Activated T-helper 9 cell treated with anti-CD3 and anti-CD28 coated beads, Interleukin-2, amount 50 U/mL, for 16 hours (primary cell): ENCODE data around the gene ABCF2.

Source experiments
- DNase-seq: peaks from one replicate; pipeline ENCODE4 v3.0.0-alpha.2; 2020; ENCODE audit warnings: low read depth

The ABCF2 gene

DNA sequence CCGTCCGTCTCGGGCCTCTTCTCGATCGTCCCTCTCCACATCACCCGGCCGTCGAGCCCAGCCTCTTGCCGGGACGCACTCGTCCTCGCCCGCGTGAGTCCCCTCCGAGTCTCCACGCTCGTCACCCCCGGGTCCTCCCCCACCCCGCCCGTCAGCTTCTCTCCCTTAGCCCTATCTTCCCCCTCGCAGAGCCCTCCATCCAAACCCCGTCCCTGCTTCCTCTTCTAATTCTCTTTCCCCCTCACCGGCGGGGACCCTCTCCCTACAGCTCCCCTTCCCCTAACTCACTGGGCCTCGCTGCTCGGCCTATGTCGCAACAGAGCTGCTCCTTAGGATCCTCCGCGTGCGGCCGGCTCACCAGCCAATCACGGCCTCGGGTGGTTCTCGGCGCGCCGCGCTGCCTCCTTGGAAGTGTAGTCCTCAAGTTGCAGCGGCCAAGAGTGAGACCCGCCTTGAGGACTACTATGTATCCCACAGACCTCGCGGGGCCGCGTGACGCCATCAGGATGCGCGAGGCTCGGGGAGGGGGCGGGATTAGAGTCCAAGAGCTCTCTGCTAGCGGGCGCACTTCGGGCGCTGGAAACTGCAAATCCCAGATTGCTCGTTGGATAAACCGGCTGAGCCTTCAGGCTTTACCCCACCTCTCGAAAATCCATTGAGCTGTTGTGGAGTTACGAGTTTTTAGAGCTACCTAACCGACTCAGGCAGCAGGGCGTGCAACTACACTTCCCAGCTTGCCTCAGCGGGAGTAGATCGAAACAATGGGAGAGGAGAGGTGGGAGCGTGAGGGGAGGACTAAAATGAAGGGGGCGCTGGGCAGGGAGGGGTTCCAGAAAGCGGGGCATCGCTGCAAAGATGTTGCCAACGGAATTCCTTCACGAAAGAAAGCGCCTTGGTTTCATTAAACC lies at the start of gene ABCF2:
TSS of gene ABCF2 (minus strand) at position 331 of the 908 bp plus-strand sequence. CDS start 747 bp downstream, outside the sequence.
- DNase-seq, result peak; percentile 97

- no peak for DNase-seq
Measured at GRCh38 chr7:151275813-151276577, 49.0 kb upstream of the ABCF2 start.

DNA sequence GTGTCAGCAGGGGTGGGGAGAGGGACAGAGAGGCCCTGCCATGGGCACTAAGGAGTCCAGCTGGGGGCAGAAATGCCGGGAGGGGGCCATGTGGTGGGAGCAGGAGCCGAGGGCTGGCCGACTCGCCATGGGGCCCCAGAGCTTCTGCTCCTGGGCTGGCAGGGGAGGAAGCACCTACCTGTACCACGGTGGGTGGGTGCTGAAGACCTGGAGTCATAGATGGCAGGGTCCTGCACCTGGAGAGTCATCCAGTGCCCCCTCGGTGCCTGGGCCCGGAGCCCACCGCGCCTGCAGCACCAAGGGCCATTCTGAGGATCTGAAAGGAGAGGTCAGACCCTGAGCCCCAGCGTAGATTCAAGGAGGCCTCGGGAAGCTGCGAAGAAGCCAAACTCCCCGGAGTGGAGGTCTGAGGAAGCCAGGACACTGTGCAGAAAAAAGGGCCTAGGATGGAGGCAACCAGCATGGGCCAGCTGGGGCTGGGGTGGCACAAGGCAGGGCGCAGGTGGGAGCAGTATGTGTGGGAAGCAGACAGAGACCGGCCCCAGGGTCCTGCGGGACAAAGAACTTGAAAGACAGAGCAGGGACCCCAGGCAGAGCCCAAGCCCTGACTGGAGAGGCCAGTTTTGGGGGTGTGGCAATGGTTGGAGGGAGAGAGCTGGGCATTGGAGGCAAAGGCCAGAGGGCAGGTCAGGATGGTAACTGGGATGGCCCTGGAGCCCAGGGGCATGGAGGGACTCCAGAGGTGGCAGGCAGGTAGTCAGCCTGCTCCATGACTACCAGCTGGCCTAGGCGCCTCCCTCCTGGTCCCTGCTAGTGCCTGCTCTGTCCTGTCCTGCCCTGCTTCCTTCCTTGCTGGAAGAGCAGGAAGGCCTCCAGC lies 48.2 kb upstream of the ABCF2 start:
- DNase-seq, result no peak

- no peak for DNase-seq
Measured at GRCh38 chr7:151274396-151274795, 47.4 kb upstream of the ABCF2 start.

DNA sequence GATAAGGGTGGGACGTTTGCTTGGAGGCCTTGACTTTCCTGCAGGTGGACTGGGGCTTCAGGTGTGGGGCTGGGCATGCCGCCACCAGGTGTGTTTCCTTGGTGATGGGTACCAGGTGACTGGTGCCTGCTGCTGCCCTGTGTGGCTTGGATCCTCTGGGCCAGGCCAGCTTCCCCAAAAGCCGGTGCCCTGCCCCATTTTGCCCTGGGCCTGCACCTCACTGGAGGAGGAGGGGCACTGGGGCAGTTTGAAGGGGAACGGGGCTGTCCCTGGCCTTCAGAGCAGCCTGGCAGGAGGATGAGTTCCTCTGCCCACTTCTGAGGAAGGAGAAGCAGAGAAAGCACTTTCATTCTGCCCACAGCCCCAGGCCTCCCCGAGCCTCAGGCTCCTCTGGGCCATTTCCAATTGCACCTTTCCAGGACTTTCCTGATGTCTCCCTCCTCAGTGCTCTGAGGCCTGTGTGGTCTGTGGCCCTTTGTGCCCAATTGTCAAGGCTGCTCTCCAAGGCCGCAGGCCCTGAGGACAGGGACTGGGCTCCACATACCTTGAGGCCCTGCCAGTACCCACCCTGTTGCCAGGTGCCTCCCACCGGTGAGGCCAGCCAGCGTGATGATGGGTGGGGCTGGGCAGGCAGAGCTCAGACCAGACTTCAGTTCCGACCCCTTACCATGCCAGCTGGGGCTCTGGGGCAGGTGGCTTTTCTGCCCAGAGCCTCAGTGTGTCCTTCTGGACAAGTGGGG lies 46.8 kb upstream of the ABCF2 start:
- DNase-seq, result no peak

DNA sequence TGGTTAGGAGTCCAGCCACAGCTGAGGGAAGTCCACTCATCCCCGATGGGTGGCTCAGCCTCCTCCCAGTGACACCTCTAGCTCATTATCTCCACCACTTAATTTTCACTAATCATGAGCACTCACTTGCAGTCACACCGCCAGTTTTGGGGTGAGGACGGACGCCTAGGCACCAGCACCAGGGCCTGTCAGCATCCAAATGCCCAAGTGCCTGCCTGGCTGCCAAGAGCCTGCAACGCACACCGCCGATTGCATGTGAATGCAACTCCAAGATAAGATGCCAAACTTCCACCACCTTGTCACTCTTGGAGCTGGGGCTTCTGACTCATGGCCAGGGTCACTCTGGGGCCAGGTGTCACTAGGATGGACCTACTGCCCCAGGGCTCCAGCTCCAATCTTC lies 45.9 kb upstream of the ABCF2 start:
- no peak for DNase-seq

DNA sequence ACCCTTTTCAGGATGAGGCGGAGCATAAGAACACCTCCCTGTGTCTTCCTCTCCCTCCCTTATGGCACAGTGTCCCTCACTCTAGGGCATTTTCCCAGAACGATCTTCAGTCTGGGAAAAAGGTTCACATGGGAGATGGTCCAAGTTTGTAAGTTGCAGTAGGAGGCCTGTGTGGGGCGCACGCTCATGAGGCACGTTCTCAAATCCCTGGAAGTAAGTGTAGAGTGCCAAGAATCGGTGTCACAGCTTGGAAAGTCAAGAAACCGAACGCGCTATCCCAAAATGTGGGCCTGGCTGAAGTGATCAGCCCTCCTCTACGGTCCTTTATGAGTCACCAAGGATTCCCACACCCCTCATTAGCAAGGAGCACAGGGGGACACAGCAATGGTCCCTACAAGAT lies 45.4 kb upstream of the ABCF2 start:
- no peak for DNase-seq

DNA sequence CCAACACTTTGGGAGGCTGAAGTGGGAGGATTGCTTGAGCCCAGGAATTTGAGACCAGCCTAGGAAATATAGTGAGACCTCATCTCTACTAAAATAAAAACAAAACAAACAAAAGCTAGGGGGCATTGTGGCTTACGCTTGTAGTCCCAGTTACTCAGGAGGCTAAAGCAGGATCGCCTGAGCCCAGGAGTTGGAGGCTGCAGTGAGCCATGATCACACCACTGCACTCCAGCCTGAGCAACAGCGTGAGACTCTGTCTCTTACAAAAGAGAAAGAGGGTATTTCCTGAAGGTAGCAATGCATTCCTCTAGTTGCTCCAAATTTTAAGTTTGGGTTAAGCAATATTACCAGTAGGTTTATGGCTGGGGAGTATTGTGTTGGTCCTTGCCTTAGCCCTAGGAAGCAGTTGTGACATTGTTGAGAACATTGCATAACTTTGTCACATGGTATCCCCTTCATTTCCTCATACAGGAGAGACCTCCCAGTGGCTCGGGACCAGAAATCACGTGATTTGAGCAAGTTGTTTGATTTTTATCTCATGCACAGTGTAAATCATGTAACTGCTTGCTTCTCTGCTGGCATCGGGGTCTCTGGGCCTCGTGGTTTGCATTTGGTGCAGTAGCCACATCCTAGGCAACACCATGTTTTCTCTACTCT lies 44.8 kb upstream of the ABCF2 start:
- DNase-seq, result no peak

GRCh38 chr7:151269511-151269910 lies 42.5 kb upstream of the ABCF2 start:
- DNase-seq, result no peak

- DNase-seq, result no peak
Measured at GRCh38 chr7:151265351-151265931, 38.4 kb upstream of the ABCF2 start.

GRCh38 chr7:151264615-151265014 lies 37.6 kb upstream of the ABCF2 start:
- no peak for DNase-seq

- DNase-seq, result no peak
Measured at GRCh38 chr7:151261529-151261928, 34.5 kb upstream of the ABCF2 start.

GRCh38 chr7:151260883-151261282 lies 33.9 kb upstream of the ABCF2 start:
- no peak for DNase-seq

GRCh38 chr7:151260471-151260870 lies 33.5 kb upstream of the ABCF2 start:
- DNase-seq, result no peak

GRCh38 chr7:151257990-151258389 lies 31.0 kb upstream of the ABCF2 start:
- no peak for DNase-seq

GRCh38 chr7:151256410-151257045 lies 29.5 kb upstream of the ABCF2 start:
- DNase-seq, result no peak

- no peak for DNase-seq
Measured at GRCh38 chr7:151255390-151255789, 28.4 kb upstream of the ABCF2 start.

DNA sequence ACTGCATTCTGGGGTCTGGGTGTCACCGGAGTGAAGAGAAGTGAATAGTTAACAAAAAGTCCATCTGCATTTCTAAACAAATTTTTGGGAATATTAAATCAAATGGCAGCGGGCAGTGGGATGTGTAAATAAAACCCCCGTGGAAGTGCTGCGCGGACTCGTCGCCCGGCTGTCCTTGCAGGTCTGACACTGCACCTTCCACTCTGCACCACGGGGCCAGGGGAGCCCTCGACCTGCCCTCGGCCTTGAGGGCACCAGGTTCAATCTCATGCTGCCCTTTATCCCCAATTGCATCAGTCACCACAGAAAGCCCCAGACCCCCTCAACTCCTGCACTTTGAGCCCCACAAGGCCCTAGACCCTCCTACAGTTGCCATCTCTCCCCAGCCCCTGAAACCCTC lies 27.8 kb upstream of the ABCF2 start:
- DNase-seq, result no peak

DNA sequence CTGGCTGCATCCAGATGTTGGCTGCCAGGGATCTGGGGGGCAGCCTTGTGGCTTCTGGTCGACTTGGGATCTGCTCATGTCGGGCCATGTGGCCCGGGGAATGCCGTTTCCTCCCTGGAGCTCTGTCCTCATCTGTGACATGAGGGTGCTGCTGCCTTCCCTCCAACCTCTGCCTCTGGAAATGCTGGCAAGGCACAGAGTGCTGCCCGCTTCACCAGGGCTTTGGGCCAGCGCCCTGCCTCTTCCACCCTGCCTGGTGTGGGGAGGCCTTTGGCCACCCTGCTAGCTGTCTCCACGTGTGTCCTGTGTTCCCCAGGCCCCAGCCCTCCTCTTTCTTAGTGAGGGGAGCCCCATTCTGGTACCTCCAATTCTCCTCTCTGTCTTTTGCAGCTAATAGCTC lies 27.3 kb upstream of the ABCF2 start:
- no peak for DNase-seq
